ENCODE data around the gene CFAP68.

DNA sequence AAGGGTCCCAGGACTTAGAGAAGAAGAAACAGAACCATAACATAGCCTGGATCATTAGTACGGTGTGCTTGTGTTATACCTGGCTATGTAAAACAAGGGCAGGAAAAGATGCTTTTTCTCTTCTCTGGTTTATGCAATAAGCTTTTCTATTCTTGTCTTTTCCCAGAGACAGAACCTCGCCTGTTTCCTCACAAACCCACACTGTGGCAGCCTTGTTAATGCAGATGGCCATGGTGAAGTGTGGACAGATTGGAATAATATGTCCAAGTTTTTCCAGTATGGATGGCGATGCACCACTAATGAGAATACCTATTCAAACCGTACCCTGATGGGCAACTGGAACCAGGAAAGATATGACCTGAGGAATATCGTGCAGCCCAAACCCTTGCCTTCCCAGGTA is 2.9 kb downstream of the CFAP68 start:
- TF ChIP-seq ZNF37A (tag by site-specific recombination; IDR thresholded peaks at IDR 0.05) (no peak), ZNF146 (tag by site-specific recombination; IDR thresholded peaks at IDR 0.05) (no peak), ZNF791 (tag by site-specific recombination; IDR thresholded peaks at IDR 0.05) (no peak), ZBTB8A (tag by site-specific recombination; IDR thresholded peaks at IDR 0.05) (no peak), ZNF274 (IDR thresholded peaks at IDR 0.05; ENCODE audit: low read length) (no peak), ZNF274 (tag by site-specific recombination; IDR thresholded peaks at IDR 0.05; ENCODE audit: borderline replicate concordance) (no peak), TRIM28 (IDR thresholded peaks at IDR 0.05; ENCODE audit: borderline replicate concordance, low read length) (no peak), ZNF24 (tag by site-specific recombination; IDR thresholded peaks at IDR 0.05) (no peak)
- TF ChIP-seq, protein P1, sequence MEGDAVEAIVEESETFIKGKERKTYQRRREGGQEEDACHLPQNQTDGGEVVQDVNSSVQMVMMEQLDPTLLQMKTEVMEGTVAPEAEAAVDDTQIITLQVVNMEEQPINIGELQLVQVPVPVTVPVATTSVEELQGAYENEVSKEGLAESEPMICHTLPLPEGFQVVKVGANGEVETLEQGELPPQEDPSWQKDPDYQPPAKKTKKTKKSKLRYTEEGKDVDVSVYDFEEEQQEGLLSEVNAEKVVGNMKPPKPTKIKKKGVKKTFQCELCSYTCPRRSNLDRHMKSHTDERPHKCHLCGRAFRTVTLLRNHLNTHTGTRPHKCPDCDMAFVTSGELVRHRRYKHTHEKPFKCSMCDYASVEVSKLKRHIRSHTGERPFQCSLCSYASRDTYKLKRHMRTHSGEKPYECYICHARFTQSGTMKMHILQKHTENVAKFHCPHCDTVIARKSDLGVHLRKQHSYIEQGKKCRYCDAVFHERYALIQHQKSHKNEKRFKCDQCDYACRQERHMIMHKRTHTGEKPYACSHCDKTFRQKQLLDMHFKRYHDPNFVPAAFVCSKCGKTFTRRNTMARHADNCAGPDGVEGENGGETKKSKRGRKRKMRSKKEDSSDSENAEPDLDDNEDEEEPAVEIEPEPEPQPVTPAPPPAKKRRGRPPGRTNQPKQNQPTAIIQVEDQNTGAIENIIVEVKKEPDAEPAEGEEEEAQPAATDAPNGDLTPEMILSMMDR (tag by site-specific recombination; IDR thresholded peaks at IDR 0.05), result no peak
- TF ChIP-seq, protein P2, sequence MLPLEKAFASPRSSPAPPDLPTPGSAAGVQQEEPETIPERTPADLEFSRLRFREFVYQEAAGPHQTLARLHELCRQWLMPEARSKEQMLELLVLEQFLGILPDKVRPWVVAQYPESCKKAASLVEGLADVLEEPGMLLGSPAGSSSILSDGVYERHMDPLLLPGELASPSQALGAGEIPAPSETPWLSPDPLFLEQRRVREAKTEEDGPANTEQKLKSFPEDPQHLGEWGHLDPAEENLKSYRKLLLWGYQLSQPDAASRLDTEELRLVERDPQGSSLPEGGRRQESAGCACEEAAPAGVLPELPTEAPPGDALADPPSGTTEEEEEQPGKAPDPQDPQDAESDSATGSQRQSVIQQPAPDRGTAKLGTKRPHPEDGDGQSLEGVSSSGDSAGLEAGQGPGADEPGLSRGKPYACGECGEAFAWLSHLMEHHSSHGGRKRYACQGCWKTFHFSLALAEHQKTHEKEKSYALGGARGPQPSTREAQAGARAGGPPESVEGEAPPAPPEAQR (tag by site-specific recombination; IDR thresholded peaks at IDR 0.05), result no peak
- TF ChIP-seq, protein P3, sequence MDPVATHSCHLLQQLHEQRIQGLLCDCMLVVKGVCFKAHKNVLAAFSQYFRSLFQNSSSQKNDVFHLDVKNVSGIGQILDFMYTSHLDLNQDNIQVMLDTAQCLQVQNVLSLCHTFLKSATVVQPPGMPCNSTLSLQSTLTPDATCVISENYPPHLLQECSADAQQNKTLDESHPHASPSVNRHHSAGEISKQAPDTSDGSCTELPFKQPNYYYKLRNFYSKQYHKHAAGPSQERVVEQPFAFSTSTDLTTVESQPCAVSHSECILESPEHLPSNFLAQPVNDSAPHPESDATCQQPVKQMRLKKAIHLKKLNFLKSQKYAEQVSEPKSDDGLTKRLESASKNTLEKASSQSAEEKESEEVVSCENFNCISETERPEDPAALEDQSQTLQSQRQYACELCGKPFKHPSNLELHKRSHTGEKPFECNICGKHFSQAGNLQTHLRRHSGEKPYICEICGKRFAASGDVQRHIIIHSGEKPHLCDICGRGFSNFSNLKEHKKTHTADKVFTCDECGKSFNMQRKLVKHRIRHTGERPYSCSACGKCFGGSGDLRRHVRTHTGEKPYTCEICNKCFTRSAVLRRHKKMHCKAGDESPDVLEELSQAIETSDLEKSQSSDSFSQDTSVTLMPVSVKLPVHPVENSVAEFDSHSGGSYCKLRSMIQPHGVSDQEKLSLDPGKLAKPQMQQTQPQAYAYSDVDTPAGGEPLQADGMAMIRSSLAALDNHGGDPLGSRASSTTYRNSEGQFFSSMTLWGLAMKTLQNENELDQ (tag by site-specific recombination; IDR thresholded peaks at IDR 0.05; ENCODE audit: low read depth), result no peak
